SK-N-SH (cell line): ENCODE data around the gene SFXN3. TPM values are rescaled to one million over a fixed set of nuclear protein-coding genes. Genes with fewer than 3 reads are reported as not detected.

Experiments used
- CTCF ChIA-PET: fragments of 300-600, 350-600 bp; formaldehyde crosslinking; extraction: SDS; loops from one replicate; lab custom pipeline; 2021; lab: Yijun Ruan, JAX
- POLR2A ChIA-PET: fragments of 350-600 bp; sonication (Branson Sonifier 250); formaldehyde crosslinking; extraction: SDS; loops from one replicate; lab custom pipeline; 2020; ENCODE audit warnings: antibody characterized with exemption, inconsistent platforms; lab: Yijun Ruan, JAX
- DNase-seq: peaks from one replicate; pipeline ENCODE4 v3.0.0; 2012
- H2AFZ ChIP-seq: fragments of 200-600 bp; sonication (generic); 2 replicates; pipeline ENCODE4 v1.8.1; 2016; ENCODE audit warnings: antibody characterized with exemption, mild to moderate bottlenecking, low read depth
- H3F3A ChIP-seq: fragments of 200-600 bp; sonication (generic); replicated peaks from 2 replicates; pipeline ENCODE3; 2016; ENCODE audit warnings: antibody characterized with exemption, mild to moderate bottlenecking; ENCODE audit not compliant: insufficient read depth
- H3K27ac ChIP-seq, 2 experiments: fragments of 200-500 bp in 1 of 2; fragments of 200-600 bp in 1 of 2; sonication (Bioruptor generic) in 1 of 2; sonication (generic), shearing (Covaris generic) in 1 of 2; 2 replicates each; pipeline versions ENCODE4 v1.5.1 to v1.6.1; 2014 to 2016; ENCODE audit warnings: low read depth in 2 of 2, inconsistent platforms in 1 of 2, low read length in 1 of 2, mild to moderate bottlenecking in 1 of 2, mixed read lengths in 1 of 2
- H3K27me3 ChIP-seq: fragments of 200-600 bp; sonication (generic), shearing (Covaris generic); 2 replicates; pipeline ENCODE4 v1.6.1; 2016; ENCODE audit warnings: mixed run types; ENCODE audit not compliant: insufficient read depth
- H3K36me3 ChIP-seq, 2 experiments: fragments of 200-500 bp in 1 of 2; fragments of 200-600 bp in 1 of 2; sonication (Bioruptor generic) in 1 of 2; sonication (generic) in 1 of 2; replicated peaks in 1 of 2; 2 replicates each; pipeline versions ENCODE3 to v1.5.1; 2014 to 2016; ENCODE audit warnings: low read length in 1 of 2, mild to moderate bottlenecking in 1 of 2; ENCODE audit not compliant: insufficient read depth in 2 of 2, control insufficient read depth in 1 of 2
- H3K4me1 ChIP-seq, 2 experiments: fragments of 200-500 bp in 1 of 2; fragments of 200-600 bp in 1 of 2; sonication (Bioruptor generic) in 1 of 2; sonication (generic), shearing (Covaris generic) in 1 of 2; 2 replicates each; pipeline versions ENCODE4 v1.5.1 to v1.6.1; 2014 to 2016; ENCODE audit warnings: low read depth in 1 of 2, low read length in 1 of 2, mixed run types in 1 of 2; ENCODE audit not compliant: insufficient read depth in 2 of 2, control insufficient read depth in 1 of 2
- H3K4me2 ChIP-seq: fragments of 200-600 bp; sonication (generic), shearing (Covaris generic); 2 replicates; pipeline ENCODE4 v1.6.1; 2017; ENCODE audit warnings: mixed run types
- H3K4me3 ChIP-seq, 2 experiments: fragments of 200-500 bp in 1 of 2; fragments of 200-600 bp in 1 of 2; sonication (Bioruptor generic) in 1 of 2; sonication (generic), shearing (Covaris generic) in 1 of 2; 2 replicates each; pipeline versions ENCODE4 v1.5.1 to v1.8.1; 2014 to 2016; ENCODE audit warnings: low read depth in 2 of 2, inconsistent platforms in 1 of 2, low read length in 1 of 2, mild to moderate bottlenecking in 1 of 2, mixed read lengths in 1 of 2, moderate library complexity in 1 of 2
- H3K79me2 ChIP-seq: fragments of 200-600 bp; sonication (generic); 2 replicates; pipeline ENCODE4 v1.8.1; 2017; ENCODE audit warnings: mild to moderate bottlenecking; ENCODE audit not compliant: insufficient read depth
- H3K9ac ChIP-seq: fragments of 200-600 bp; sonication (generic); 2 replicates; pipeline ENCODE4 v1.6.1; 2017; ENCODE audit warnings: mixed run types
- H3K9me2 ChIP-seq: fragments of 200-600 bp; sonication (generic); 2 replicates; pipeline ENCODE4 v1.6.1; 2017; ENCODE audit warnings: mixed run types
- H3K9me3 ChIP-seq: fragments of 200-600 bp; sonication (generic); 2 replicates; pipeline ENCODE4 v1.6.1; 2017; ENCODE audit warnings: mixed run types, mild to moderate bottlenecking, moderate library complexity
- H4K20me1 ChIP-seq: fragments of 200-600 bp; sonication (generic); 2 replicates; pipeline ENCODE4 v1.6.1; 2017; ENCODE audit warnings: mild to moderate bottlenecking, mixed run types; ENCODE audit not compliant: insufficient read depth
- CHD2 ChIP-seq: fragments of 150-350 bp; IDR thresholded peaks from 2 replicates; pipeline ENCODE4 v1.6.1; 2018; ENCODE audit warnings: low read length; ENCODE audit not compliant: partially characterized antibody
- CTCF ChIP-seq: fragments of 200-600 bp; sonication (generic); IDR thresholded peaks from 2 replicates; pipeline ENCODE4 v1.6.1; 2017; ENCODE audit warnings: antibody characterized with exemption, mild to moderate bottlenecking, moderate library complexity
- ELF1 ChIP-seq: IDR thresholded peaks from 2 replicates; pipeline ENCODE4 v1.4.0; 2012
- EP300 ChIP-seq, 2 experiments: IDR thresholded peaks; 2 replicates each; pipeline versions ENCODE4 v1.4.0 to v1.6.1; 2012; ENCODE audit warnings: borderline replicate concordance in 1 of 2, low read depth in 1 of 2, low read length in 1 of 2
- FOSL2 ChIP-seq: IDR thresholded peaks from 2 replicates; pipeline ENCODE4 v1.4.0; 2012; ENCODE audit warnings: low read depth, mild to moderate bottlenecking, moderate library complexity, borderline replicate concordance
- JUND ChIP-seq: IDR thresholded peaks from 2 replicates; pipeline ENCODE4 v1.4.0; 2012
- MXI1 ChIP-seq: IDR thresholded peaks from 2 replicates; pipeline ENCODE4 v1.6.1; 2012; ENCODE audit warnings: mild to moderate bottlenecking, low read depth, low read length, improper control_type of control experiment
- REST ChIP-seq: IDR thresholded peaks from 2 replicates; pipeline ENCODE4 v1.6.1; 2012; ENCODE audit warnings: mild to moderate bottlenecking, low read depth, low read length, moderate library complexity
- RXRA ChIP-seq: IDR thresholded peaks from 2 replicates; pipeline ENCODE4 v1.4.0; 2012; ENCODE audit warnings: low read depth, mild to moderate bottlenecking, borderline replicate concordance
- USF1 ChIP-seq: IDR thresholded peaks from 2 replicates; pipeline ENCODE4 v1.4.0; 2012; ENCODE audit warnings: low read depth, borderline replicate concordance
- USF2 ChIP-seq: fragments of 150-350 bp; IDR thresholded peaks from 2 replicates; pipeline ENCODE4 v1.6.1; 2017; ENCODE audit warnings: antibody characterized with exemption, low read length, low read depth, borderline replicate concordance
- WGBS: methylation state at CpG from one replicate; pipeline ENCODE4 v1.1.6; 2017; ENCODE audit warnings: low lambda C conversion rate; 5-methylcytosine and 5-hydroxymethylcytosine counted together
- polyA plus RNA-seq, 3 experiments: library from polyadenylated mRNA; depleted of rRNA; stranded (reverse); fragments of >200 nt; gene quantifications; 2 replicates each; pipeline ENCODE4 v1.2.3, GENCODE V29; 2012

The SFXN3 gene
- polyA plus RNA-seq, 1 of the 3 experiments (the other 2 are of a cell fraction) = 142 TPM

GRCh38 chr10:101038484-101038883, 7.5 kb downstream of the SFXN3 start:
- no peaks in the 10 kb centered on the region for H3K9me2 ChIP-seq
- peaks cover 13 to 15% of the 10 kb centered on the region in 2 experiments for H3K4me1 ChIP-seq
- H3K4me3 ChIP-seq = no peak overlapping the region
- ChIA-PET CTCF (interaction anchor here (0.7 to 9.5 kb wide), 9 partner anchors 10 to 476 kb away, joined by 3 to 98 read pairs (median 18); partner anchors contain the start of genes PDZD7 and SFXN3), POLR2A (interaction anchor here (0.7 kb wide), 1 partner anchor 57 kb away, joined by 3 read pairs; no protein-coding TSS in a partner anchor)
- DNase-seq = no peak
- TF ChIP-seq MXI1 (no peak), REST (no peak), RXRA (no peak), CHD2 (no peak), CTCF (no peak), EP300 (IDR thresholded peaks at IDR 0.05; ENCODE audit: borderline replicate concordance in 1 of 2, low read depth in 1 of 2, low read length in 1 of 2) (no peak), USF2 (no peak), FOSL2 (no peak), JUND (no peak), ELF1 (no peak), USF1 (no peak)
- H3K4me2 ChIP-seq = no peak overlapping the region
- H3K9me3 ChIP-seq = no peaks in the 10 kb centered on the region
- H3K9ac ChIP-seq = no peak overlapping the region
- peaks cover 44% of the 10 kb centered on the region for H3F3A ChIP-seq
- no peak overlapping the region for H3K27ac ChIP-seq
- H3K27me3 ChIP-seq = no peaks in the 10 kb centered on the region
- 100% methylated on average over 2 of the region's 5 CpGs for whole genome bisulfite sequencing
- H4K20me1 ChIP-seq = peaks cover 31% of the 10 kb centered on the region
- peaks cover 40% of the 10 kb centered on the region for H3K79me2 ChIP-seq
- H2AFZ ChIP-seq = no peak overlapping the region
- peaks cover 38 to 53% of the 10 kb centered on the region in 2 experiments for H3K36me3 ChIP-seq
